KOPT-K1 (cell line): ENCODE data around the gene TNFAIP8L3.
"Not testable (repeated sequence)": the region's sequence is repeated elsewhere in the genome, so short reads cannot be mapped to it uniquely, and the experiment has no call there.

Experiments
- H3K27ac ChIP-seq: fragments of 200-600 bp; sonication (generic); 2 replicates; pipeline ENCODE4 v1.5.1; 2016; ENCODE audit warnings: antibody characterized with exemption, mild to moderate bottlenecking, low read depth, low read length; ENCODE audit not compliant: poor library complexity, severe bottlenecking
- H3K36me3 ChIP-seq: fragments of 200-600 bp; sonication (generic); 2 replicates; pipeline ENCODE4 v1.5.1; 2017; ENCODE audit warnings: antibody characterized with exemption, mild to moderate bottlenecking, low read length, moderate library complexity; ENCODE audit not compliant: insufficient read depth
- H3K9me3 ChIP-seq: fragments of 200-600 bp; sonication (generic); 2 replicates; pipeline ENCODE4 v1.5.1; 2017; ENCODE audit warnings: antibody characterized with exemption, low read length, mild to moderate bottlenecking; ENCODE audit not compliant: insufficient read depth, poor library complexity, severe bottlenecking

The TNFAIP8L3 gene

DNA sequence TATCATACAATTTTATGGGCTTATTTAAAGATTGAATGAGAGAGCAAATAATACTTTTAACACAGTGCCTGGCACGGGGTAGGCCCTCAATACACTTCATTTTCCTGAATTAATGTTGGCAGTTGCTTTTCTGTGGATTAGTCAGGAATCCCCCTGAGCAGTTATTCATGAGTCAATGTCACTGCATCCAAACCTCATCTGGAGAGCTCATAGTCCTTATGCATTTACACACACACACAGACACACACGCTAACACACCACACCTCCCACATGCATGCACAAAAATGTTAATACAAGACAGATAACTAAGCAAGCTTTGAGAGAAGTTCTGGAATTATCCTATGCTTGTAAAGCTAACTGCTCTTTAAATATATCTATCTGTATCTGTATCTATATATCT is 34.0 kb upstream of the TNFAIP8L3 start:
- H3K36me3 ChIP-seq: no peaks in the 10 kb centered on the region
- H3K9me3 ChIP-seq: no peaks in the 10 kb centered on the region
- H3K27ac ChIP-seq: no peak overlapping the region

DNA sequence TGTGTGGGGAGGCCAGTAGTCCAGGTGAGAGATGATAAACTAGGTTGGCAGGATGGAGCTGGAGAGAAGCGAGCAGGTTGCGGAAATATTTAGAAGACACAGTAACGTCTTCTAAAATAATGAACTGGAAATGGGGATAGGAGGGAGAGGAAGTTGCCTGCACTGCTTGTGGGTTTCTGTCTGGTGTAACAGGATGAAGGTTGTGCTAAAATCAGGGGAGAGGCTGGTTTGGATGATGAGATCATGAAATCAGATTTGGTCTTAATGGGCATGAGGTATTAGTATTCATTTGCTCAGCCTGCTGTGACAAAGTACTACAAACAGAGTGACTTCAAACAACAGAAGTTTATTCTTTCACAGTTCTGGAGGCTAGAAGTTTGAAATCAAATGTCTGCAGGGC is 32.1 kb upstream of the TNFAIP8L3 start:
- Histone ChIP-seq H3K27ac (no peak overlapping the region), H3K9me3 (no peaks in the 10 kb centered on the region), H3K36me3 (no peaks in the 10 kb centered on the region)

DNA sequence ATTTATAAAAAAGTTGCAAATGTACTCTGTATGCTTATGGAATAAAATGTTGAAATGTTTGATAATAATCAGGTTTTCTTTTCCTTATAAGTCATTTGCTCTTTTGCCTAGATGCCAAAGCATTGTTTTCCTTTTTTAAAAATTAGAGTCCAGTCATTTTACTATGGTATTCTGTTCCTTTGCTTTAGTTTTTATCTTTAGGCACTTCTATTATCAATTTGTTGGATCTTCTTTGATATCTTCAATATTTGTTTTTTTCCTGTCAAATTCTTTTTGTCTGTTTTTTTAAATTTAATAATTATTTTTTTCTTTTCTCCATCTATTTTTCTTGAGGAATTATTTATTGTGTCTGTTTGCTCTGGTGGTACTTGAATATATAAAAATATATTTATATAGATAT is 28.3 kb upstream of the TNFAIP8L3 start:
- H3K9me3 ChIP-seq, H3K27ac ChIP-seq, H3K36me3 ChIP-seq: not testable (repeated sequence)

DNA sequence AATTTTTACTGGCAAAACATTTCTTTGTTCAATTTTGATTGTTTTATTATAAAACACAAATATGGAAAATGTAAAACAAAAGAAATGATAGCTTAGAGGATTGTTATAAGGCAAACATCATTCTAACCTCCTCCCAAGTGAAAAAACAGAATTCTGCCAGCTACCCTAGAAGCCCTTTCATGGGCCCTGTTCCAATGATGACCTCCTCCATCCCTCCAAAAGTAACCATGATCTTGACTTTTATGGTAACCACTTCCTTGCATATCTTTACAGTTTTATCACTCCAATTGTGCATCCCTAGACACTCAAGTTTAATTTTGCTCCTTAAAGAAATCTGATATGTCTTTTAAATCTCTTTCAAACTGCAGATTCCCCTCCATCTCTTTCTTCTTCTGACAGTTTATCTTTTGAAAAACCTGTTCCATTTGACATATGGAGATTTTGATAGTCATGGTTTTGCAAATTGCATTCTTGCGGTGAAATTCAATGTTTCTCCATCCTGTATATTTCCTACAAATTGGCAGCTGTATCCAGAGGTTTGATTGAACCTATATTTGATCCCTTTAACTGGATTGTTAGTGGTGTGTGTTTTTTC is 27.0 kb upstream of the TNFAIP8L3 start:
- Histone ChIP-seq H3K36me3 (no peaks in the 10 kb centered on the region), H3K9me3 (no peaks in the 10 kb centered on the region), H3K27ac (no peak overlapping the region)

DNA sequence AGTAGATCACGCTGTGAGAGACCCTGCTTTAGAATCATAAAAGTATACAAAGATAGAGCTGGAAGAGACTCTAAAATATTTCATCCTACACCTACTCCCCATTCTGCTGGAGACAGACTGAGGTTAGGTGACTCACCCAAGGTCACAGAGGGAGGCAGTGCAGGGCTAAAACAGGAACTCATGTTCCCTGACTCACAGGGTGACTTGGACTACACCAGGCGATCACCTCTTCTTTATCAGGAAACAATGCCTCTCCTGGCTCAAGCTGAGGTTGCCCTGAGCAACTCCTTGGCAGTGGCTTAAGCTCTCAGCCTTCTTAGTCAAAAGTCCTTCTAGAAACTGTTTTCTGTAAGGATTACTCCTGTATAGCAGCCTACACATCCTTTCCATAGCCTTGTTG is 26.4 kb upstream of the TNFAIP8L3 start:
- Histone ChIP-seq H3K9me3 (no peaks in the 10 kb centered on the region), H3K27ac (no peak overlapping the region), H3K36me3 (no peaks in the 10 kb centered on the region)

DNA sequence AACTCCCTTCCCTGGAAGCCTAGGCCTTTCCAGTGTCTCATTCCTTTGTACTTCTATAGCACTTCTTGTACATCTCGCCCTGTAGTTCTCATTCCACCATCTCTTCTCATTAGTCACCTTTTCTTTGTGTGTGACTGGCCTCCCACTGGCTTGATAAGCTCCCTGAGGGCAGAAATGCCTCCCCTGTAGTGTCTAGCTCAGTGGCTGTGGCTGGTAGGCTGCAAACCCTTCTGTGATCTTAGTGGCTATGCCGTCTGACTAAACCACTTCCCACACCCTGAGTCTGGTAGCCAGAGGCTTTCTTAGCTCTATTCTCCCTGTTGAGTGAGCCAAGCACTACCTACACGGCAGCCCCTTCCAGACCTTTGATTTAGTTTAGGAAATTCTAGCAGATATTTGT is 24.4 kb upstream of the TNFAIP8L3 start:
- no peaks in the 10 kb centered on the region for H3K36me3 ChIP-seq
- H3K27ac ChIP-seq: no peak overlapping the region
- no peaks in the 10 kb centered on the region for H3K9me3 ChIP-seq

DNA sequence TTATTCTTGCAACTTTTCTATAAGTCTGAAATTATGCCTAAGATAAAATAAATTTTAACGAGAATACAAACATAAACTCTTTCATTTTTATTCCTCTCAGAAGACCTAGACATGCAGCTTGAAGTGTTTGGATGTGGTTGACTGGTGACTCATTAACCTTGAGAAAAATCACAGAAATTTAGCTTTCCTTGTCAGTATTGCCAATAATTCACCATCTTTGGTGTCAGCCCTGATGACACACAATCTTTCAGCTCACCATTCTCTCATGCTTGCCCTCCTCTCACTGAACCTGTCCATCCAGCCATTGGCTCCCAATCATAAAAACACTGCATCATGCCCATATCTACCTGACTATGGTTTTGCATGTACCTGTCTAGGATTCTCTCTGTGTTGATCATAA is 22.6 kb upstream of the TNFAIP8L3 start:
- Histone ChIP-seq H3K9me3 (no peaks in the 10 kb centered on the region), H3K27ac (no peak overlapping the region), H3K36me3 (no peaks in the 10 kb centered on the region)

DNA sequence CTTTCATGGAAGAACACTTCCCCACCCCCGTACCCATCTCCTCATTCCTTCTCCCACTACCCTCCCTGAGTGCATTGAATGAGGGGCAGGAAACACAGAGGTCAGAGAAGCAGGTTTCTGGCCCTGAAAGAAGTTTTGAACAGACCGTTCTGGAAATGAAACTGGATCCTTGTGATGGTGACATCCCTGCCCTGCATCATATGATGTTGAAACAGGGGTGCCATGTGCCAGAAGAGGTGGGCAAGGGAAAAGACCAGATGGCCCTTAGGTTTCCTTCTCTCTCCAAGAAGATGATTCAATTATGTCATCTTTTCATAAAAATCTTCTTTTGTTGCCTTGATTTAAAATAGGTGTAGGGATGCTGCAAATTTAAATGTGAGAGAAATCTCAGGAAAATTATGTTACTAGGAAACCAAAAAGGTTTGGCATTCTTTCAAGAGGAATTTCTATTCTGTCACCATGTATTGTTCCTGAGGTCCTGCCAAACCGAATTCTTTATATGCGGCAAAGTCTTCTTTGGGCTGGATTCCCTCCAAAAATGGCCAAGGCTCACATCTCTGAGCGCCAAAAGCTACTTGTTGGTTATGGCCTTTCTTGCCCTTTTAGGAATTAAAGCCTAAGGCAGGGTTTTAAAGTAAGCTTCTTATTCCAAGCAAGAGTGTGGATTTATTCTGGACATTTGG is 19.9 kb upstream of the TNFAIP8L3 start:
- Histone ChIP-seq H3K36me3 (no peaks in the 10 kb centered on the region), H3K9me3 (no peaks in the 10 kb centered on the region), H3K27ac (no peak overlapping the region)

DNA sequence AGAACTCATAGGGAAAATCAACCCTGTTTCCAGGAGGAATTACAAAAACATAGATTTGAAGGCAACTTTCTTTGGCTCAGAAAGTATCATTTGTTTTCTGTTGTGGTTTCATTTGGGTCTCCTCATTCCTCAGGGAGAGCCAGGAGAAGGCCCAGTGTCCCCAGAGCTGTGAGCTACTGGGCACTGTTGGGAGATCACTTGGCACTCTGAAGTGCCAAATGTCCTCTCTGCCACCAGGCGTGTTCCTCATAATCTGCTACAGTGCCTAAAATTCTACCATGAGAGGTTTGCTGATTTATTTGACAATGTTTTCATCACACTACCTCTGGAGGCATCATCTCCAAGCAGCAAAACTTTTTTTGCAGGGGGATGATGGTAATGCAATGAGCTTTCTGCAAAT is 17.4 kb upstream of the TNFAIP8L3 start:
- no peaks in the 10 kb centered on the region for H3K9me3 ChIP-seq
- no peaks in the 10 kb centered on the region for H3K36me3 ChIP-seq
- no peak overlapping the region for H3K27ac ChIP-seq

DNA sequence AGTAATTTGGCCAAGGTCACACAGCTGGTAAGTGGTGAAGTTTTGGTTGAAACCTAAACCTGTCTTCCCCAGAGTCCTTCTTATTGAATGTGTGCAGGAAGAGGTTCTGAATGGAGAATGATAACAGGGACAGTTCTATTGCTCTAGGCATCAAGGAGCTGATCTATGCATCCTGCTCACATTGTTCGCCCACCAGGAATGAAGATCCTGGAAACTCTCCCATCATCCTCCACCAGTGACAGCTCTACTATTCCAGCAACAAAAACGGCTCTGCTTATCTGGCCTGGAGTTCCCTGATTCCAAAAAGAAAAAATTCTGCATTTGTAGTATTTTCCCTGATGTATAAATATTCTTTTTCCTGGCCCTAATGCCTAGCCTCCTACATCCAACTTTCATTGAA is 16.4 kb upstream of the TNFAIP8L3 start:
- Histone ChIP-seq H3K27ac (no peak overlapping the region), H3K36me3 (no peaks in the 10 kb centered on the region), H3K9me3 (no peaks in the 10 kb centered on the region)

DNA sequence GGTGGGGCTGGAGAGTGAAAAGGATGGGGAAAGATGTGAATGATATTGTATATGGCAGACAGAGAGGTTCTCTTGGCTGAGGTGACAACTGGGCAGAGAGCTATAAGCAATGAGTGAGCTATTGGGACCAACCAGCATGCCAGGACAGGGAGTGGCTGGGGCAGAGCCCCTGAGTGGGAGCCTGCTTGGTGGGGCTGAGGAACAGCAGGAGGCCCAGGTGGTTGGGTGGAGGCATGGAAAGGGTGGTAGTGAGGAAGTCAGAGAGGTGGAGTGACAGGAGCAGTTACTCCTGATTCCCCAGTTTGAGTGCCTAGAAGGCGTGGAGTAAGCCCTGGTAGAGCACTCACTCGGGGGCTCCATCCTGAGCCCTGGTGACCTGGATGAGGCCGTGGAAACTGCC is 15.5 kb upstream of the TNFAIP8L3 start:
- Histone ChIP-seq H3K36me3 (no peaks in the 10 kb centered on the region), H3K27ac (no peak overlapping the region)

DNA sequence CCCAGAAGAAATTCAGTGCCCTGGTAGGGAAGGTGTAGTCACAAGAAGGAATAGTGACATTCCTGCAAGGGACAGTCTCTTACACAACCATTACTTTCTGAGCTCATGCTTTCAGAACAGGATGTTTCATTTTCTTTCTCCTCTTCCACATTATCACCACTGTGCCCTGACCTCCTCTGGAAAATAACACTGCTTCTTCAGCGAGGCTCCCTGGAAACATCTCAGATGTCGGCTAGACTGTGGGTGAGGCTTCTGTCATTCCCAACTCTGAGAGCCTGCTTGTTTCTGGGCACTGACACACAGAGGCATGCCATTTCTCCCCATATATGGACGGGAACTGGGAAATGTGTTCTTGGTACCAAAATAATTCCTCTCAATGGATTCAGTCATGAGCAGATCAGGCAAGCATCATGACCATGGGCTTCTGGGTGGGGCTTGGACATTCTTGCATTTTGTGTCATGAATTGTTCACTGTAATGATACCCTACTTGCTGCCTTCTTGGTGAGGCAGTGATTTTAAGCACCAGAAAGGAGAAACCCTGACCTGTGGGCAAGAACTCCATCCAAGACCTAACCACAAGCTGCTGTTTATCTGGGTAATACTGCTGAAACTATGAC is 14.3 kb upstream of the TNFAIP8L3 start:
- Histone ChIP-seq H3K9me3 (no peaks in the 10 kb centered on the region), H3K27ac (no peak overlapping the region), H3K36me3 (no peaks in the 10 kb centered on the region)

More for the DNA sequence above, 15.5 kb upstream of the TNFAIP8L3 start:
- no peaks in the 10 kb centered on the region for H3K9me3 ChIP-seq

DNA sequence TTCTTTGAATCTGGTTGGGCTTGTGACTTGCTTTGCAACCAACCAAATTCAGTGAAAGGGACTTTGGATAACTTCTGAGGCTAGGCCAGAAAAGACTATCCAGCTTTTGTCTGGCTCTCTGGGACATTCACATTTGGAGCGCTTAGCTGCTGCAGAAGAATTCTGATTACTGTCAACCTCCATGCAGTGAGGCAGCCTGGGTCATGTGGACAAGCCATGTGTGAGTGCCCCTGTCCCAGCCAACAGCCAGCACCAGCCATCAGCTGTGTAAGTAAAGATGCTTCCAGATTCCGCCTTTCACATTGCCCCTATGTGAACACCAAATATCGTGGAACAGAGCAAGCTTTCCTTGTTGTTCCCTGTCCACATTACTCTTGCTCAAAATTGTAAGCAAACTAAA is 12.9 kb upstream of the TNFAIP8L3 start:
- H3K9me3 ChIP-seq: no peaks in the 10 kb centered on the region
- H3K27ac ChIP-seq: no peak overlapping the region
- no peaks in the 10 kb centered on the region for H3K36me3 ChIP-seq

DNA sequence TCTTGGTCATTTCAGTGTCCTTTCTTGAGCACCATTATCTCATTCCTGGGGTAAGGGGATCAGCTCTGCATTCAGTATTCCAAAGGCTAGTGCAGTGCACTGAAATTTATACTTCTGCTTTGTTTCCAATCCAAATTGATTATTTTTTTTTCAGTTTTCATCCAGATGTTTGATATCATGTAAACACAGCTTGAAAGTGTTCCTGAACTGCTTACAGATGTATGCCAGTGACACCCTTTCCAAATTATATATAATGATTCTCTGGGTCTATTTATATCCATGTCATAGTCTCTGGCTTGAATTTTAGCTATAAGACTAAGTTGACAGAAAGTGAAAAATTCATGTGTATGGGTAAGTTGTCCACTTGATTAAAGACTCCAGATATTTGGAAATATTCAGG is 11.8 kb upstream of the TNFAIP8L3 start:
- no peaks in the 10 kb centered on the region for H3K9me3 ChIP-seq
- no peak overlapping the region for H3K27ac ChIP-seq
- H3K36me3 ChIP-seq: no peaks in the 10 kb centered on the region

DNA sequence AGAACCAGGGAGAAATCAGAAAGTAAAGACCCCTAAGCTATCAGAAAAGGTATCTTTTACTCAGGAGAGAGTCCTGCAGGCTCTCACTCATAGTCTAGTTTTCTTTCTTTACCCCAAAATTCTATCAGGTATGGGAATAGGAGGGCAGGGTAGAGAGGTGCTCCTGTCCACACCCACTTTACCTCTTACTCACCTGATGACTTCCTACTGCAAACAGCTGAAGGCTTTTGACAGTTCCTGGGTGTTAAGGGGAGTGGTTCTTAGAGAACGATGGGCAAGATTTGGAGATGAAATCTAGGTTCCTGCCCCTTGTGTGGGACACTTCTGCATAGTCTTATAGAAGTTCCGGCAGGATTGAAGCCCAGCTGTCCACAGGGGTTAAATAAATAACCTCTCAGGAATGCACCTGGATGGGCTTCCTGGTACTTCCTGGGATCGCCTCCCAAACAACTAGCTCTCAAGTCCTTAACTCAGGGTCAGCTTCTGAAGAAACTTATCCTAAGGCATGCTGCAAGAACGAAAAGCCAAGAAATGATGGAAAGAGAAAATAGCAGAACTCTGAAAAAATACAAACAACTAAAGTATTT is 10.8 kb upstream of the TNFAIP8L3 start:
- no peaks in the 10 kb centered on the region for H3K9me3 ChIP-seq
- no peak overlapping the region for H3K27ac ChIP-seq
- H3K36me3 ChIP-seq: no peaks in the 10 kb centered on the region

DNA sequence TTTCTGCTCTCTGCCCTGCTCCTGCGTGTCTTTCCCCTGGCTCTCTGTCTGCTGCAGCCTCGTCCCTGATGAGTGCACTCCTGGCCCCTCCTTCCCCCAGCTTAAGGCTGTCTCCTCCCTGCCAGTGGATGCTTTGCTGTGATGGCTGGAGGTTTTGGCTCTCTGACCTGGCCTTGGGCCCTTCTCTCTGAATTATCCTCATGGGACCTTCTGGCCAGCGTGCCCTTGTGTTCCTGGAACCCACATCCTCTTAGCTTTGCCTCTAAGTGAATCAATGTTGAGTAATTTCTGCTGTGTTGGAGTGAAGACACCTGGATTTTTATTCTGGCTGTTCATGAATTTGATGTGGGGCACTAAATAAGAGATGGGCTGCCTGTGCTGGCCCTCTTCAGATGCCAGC is 9.8 kb upstream of the TNFAIP8L3 start:
- Histone ChIP-seq H3K36me3 (no peaks in the 10 kb centered on the region), H3K9me3 (no peaks in the 10 kb centered on the region), H3K27ac (no peak overlapping the region)
